Hematopoietic multipotent progenitor cell treated with erythropoietin and hydrocortisone succinate and interleukin-3 and kit ligand, for 8 days (in vitro differentiated cells): ENCODE measurements around the gene EXOSC2.

Experiments
- DNase-seq: peaks from one replicate; pipeline ENCODE4 v3.0.0-alpha.2; 2015

Gene EXOSC2

DNA sequence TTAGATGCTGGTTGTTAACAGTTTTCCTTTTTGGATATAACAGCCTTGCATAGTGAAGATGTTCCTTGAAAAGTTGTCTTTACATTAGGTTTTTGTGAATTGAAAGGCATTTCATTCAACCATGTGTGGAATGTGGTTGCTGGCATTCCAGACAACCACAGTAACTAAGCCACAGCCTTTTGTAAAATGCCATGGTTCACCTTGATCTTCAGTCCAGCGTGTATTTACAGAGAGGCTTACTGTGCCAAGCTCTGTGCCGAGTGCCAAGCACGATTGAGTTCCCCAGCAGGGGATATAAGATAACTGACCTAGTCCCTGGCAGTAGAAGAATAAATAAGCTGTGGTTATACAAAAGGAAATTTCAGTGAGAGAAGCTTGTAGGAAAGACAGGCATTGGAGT is 4.9 kb downstream of the EXOSC2 start:
- no peak for DNase-seq

DNA sequence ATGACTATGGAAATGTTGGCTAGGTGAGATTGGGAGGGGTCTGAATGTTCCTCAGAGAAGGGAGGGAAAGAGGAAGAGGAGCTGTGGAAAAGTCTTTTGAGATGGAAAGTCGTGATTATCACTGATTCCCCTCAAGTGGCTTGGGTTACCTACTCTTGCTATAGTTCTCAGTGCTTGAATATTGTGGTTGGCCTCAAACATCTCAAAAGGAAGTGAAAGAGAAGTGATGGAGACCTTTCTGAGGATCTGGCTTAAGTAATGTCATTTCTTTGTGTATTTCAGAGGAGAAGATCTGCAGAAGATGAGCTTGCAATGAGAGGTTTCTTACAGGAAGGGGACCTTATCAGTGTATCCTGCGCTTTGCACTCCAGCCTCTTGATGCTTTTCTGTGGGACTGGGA is 5.5 kb downstream of the EXOSC2 start:
- no peak for DNase-seq

DNA sequence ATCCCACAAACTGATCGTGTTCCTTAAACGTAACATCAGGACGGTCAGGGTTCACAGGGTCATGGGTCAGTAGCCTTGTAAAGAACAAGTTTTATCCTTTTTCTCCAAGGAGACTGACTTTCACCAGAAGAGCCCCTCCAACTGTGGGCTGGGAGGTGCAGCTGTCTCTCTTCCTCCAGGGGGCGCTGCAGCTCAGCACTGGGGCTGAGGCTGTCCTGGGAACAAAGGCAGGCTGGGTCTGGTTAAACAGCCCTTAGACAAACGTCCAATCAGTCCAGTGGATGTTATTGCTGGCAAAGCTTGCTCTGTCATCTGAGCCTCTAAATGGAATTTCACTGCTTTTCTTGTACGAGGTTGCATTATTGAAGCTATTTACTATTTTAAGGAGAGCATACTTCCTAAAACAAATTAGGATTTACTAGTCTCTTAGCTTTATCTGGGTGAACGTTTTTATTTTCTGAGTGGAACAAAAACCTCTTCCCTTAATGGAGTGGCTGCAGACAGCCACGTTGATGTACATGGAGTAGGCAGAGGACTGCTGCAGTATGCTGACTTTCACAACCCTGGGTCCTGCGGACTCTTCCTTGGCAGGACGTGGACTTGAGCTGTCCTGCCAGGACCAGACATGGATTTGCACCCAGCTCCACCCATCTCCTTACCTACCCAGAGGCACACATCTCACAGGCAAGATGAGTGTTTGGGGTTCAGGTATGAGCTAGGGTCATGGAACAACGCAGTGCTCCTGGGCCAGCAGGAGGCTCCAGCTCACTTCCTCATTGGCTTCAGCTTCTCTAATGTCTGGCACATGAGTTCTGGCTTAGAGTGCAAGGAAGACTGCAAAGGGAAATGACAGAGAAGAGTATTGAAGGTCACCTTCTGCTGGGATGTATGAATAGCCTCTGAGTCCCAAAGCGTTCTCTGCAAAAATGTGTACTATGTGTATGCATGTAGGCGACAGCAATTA is 7.8 kb downstream of the EXOSC2 start:
- peak; percentile 79 for DNase-seq

DNA sequence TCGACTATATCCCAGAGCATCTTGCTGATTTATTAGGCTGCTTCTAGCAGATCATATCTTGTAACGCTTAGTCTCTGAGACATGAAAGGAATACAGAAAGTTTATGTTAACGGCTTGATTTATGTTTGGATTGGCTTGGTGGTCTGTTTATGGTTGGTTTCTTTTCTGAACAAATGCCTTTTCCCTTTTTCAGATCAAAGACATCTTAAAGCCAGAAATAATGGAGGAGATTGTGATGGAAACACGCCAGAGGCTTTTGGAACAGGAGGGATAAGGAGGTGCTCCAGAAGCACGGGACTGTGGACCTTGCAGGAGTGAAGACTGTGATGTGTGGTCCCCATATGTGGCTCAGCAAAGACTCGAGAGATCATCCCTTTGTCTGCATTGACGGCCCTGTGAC is 9.9 kb downstream of the EXOSC2 start:
- DNase-seq: no peak

DNA sequence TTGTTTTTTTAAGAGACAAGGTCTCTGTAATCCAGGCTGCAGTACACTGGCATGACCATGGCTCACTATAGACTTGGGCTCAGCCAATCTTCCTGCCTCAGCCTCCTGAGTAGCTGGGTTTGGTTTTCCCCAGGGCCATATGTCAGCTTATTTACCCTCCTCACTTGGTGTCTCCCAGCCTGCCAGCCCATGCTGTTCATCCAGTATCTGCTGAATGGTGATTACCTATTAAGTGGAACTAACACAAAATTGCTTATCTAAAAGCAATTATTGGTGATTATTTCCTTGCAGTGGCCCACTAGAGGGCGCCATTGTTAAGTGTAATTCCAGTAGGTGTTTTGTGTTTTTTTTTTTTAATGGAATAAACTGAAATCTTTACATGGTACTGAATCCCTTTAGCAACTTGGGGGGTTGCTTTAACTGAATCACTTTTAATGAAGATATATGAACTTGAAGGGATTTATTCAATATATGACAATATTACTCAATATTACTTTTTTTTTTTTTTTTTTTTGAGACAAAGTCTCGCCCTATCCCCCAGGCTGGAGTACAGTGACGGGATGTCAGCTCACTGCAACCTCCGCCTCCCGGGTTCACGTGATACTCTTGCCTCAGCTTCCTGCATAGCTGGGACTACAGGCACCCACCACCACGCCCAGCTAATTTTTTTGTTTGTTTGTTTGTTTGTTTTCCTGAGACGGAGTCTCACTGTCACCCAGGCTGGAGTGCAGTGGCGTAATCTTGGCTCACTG is 13.8 kb downstream of the EXOSC2 start:
- DNase-seq: peak; percentile 85

DNA sequence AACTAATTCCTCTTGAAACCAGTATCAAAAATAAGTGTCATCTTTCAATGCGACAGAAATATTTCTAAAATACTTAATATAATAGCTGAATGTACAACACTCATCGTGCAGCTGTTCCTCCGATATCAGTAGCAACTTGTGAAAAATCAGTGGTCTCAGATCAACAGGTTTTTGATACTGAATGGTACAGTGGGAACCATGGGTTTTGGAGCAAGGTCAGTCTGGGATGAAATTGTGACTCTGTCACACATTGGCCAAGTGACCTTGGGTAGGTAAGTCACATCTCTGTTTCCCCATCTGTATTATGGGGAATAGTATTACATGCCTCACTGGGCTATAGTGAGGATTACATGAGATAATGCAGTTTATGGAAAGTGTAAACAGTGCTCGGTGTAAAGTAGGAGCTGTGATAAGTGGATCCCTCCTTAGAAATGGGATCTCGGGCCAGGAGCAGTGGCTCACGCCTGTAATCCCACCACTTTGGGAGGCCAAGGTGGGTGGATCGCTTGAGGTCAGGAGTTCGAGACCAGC is 17.3 kb downstream of the EXOSC2 start:
- DNase-seq: no peak

DNA sequence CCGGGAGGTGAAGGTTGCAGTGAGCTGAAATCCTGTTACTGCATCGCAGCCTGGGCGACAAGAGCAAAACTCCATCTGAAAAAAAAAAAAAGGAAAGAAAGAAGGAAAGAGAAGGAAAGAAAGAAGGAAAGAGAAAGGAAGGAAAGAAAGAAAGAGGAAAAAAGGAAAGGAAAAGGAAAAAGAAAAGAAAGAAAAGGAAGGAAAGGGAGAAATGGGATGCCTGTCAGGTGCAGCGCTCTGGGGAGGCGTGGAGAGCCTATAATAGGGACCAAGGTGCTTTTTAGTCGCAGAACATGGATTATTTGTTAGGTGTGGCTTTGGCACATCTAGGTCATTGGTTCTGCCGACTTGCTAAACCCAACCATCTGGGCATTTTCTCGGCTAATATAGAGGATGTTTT is 17.9 kb downstream of the EXOSC2 start:
- DNase-seq: no peak

DNA sequence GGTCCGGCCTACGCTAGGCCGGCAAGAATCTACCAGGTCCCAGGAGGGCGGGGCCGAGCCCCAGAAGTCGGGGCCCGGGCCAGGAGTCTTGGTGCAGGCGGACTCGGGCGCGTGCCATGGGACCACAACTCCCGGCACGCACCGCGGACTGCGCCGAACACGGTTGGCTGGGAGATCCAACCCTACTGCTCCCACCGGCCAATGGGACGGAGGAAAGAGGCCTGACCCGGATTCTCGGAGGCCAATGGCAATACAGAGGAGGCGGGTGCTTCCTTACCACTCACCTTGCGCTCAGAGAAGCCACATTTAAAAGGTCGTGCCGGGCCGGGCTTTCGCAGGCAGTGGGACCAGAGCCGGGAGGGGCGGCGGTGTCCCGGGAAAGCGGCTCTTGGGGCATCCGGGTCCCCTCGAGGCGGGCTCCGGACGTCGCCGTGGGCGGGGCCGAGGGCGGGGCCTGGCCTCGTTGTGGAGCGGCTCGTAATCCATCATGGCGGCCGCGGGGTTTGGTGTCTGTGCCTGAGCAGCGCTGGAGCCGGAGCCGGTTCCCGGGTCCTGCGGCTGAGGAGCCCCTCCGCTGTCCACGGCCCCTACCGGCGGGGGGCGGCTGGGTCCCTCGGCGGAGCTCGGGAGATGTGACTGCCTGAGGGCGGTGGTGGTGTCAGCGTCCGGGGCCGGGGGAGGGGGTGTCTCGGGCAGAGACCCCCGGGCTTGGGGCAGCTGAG is 19.1 kb downstream of the EXOSC2 start:
- DNase-seq: peak; percentile 98

DNA sequence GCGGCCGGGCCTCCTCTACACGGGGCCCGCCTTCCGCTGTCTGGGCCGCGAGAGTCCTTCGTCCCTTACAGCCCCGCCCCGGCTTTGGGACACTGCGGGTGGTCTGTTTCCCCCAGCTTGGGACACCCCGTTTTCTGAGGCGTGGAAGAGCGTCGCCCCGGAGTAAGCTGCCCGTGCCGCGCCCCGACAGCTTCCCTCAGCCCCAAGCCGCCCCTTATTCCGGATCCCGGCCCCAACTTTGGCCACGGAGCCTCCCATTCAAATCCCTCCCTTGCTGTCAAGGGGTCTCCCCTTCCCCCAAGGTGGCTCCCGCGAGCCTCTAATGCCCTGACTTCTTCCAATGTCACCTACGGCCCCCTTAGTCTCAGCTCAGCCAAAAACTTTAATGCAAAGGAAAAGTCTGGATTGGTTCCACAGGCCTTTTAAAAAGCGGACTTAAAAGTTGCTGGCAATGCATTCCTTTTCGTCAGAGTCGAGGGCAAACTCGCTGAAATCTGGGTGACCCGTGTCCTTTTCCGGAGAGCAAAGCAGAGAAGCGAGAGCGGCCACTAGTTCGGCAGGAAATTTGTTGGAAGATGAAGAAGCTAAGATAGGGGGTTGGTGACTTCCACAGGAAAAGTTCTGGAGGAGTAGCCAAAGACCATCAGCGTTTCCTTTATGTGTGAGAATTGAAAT is 19.8 kb downstream of the EXOSC2 start:
- DNase-seq: no peak

DNA sequence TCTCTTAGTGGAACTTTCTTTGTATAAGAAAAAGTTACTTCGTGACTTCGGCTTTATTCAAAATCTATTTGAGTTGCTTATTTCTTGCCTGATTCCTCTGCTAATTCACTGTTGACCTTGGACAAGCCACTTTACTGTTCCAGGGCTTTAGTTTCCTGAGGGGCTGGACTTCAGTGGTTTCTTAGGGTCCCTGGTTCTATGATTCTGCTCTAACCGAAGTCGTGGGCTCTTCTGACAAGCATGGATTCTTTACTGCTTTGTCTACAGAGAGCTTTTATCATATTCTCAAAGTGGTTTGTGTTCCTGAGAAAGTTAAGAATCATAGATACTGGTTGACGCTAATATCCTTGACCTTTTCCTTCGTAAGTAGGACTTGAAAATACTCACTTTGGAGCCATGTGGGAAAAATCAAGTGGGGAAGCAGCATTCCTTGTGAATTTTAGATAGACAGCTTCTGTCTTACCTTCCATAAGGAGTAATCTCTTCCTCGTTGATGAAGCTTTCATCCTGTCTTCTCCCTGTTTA is 21.1 kb downstream of the EXOSC2 start:
- no peak for DNase-seq

DNA sequence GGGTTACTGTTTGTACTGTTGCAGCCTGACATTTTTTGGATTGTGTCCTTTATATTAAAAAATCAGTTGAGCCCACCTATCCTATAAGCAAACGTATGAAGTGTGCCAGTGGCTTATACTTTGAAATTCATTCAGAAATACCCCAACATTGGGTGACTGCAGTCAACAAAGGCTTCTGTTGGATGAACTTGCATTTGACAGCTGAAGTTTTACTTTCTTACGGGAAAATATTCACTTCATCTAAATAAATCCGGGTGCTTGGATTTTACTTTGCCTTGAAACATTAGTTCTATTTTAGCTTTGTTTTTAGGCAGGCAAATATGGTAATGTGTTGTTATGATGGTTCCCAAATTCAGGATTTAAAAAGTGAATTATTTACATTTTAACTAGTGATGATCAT is 21.7 kb downstream of the EXOSC2 start:
- no peak for DNase-seq

DNA sequence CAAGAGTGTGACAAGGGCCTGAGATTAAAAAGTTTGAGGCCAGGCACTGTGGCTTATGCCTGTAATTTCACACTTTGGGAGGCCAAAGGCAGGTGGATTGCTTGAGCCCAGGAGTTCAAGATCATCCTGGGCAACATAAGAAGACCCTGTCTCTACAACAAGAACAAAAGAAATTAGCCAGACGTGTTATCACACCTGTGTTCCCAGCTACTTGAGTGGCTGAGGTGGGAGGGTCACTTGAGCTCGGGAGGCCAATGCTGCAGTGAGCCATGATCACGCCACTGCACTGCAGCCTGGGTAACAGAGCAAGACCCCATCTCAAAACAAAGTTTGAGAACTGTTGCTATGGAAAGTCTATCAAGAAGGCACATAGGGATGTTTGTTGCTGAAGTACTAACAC is 25.0 kb downstream of the EXOSC2 start:
- no peak for DNase-seq

DNA sequence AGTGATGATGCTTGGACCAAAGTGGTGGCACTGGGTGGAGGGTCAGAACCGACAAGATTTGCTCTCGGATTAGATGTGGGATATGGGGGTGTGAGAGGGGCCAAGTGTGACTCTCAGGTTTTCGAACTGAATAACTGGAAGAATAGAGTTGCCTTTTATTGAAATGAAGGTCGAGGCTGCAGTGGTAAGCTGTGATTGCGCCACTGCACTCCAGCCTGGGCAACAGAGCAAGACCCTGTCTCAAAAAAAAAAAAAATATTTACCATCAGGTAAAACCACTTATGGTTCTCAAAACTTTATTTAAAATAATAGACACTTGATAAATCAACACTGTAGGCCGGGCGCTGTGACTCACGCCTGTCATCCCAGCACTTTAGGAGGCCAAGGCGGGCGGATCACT is 27.2 kb downstream of the EXOSC2 start:
- no peak for DNase-seq

DNA sequence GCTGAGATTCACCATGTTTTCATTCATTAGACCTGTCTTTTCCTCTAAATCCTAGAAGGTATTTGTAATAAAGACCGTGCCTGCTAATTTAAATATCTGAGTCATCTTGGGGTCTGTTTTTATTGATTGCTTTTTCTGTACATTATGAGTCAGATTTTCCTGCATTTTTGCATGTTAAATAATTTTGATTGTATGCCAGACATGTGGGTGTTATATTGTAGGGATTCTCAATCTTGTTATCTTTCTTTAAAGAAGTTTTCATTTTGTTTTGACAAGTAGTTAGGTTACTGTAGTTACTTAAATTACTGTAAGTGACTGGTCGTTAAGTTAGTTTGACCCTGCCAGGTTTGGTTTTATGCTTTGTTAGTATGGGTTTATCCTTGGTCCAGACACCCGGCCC is 35.1 kb downstream of the EXOSC2 start:
- DNase-seq: no peak

DNA sequence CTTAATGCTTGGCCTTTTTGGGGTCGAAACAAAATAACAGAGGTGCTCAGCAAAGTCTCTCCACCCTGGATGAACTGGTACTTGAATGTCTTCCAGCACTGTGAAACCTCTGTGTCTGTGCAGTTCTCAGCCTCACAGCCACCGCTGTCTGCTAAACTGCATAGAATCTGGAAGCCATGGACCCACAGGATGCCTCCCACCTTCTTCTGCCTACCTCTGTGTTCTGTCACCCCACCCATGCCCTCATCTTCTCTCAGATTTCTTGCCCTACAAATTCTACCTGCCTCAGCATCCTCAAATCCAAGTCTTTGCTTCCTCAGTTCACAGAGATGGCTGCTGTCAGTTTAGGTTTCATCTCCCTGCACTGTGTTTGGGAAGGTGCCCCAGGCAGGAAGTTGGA is 35.6 kb downstream of the EXOSC2 start:
- no peak for DNase-seq

DNA sequence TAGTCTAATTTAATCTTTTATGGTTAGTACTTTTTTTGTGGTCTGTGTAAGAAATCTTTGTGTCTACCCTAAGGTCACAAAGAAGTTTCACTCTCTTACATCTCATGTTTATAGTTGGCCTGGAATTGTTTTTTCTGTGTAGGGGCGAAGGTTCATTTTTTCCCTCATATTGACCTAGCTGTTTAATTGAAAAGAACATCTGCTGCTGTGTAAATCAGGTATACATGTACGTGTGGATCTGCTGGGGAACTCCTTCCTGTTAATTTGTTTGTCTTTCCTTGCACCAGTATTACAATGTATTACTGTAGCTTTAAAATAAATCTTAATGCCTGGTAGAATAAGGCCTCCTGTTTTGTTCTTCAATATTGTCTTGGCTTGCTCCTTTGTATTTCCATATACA is 37.8 kb downstream of the EXOSC2 start:
- no peak for DNase-seq

DNA sequence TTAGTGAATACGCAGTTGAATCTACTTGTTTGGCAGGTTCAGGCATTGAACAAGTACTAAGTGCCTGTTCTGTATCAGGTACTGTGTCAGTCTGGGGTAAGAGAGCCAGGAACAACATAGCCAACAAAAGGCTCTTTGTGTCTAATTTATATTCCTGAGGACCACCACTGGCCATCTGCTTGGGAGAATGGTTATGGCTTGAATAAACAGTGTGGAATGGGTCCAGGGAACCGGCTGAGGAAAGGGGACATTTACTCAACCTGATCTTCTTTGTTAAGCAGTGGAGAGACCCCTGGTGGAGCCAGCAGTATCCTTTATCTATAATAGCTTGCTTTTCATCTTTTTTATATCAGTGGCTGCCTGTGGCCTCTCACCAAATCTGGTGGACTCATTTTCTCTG is 38.6 kb downstream of the EXOSC2 start:
- no peak for DNase-seq

DNA sequence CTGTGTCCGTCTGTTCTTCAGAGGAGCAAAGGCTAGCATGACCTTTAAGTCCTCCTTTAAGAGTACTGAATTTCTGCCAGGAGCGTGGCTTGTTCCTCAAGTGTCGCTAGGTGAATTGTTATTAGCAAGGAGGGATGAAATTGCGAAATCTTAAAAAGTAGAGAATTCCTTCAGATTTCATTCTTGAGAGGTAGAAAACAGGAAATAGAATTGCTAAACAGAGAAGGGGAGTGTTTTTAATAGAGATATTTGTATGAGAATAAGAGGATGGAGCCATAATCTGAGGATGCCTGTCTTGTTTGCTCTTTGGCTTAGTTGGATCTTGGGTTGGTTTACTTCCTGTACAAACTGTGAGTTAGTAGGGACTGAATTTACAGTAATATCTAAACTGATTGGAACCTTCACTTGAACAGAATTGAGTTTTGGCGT is 39.2 kb downstream of the EXOSC2 start:
- DNase-seq: no peak

DNA sequence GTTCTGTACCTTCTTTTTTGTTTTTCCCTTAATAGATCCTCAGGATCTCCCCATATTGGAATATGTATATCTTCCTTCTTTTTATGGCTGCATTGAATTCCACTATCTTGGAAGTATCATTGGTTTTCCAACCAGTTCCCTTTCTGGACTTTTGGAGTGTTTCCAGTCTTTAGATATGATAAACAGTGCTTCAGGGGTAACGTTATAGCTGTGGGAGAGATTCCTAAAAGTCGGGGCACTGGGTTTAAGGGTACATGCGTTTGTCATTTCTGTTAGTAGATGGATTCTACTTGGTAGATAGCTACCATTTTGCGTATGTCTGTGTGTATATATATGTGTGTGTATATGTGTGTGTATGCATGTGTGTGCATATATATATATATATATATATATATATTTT is 42.0 kb downstream of the EXOSC2 start:
- DNase-seq: no peak

DNA sequence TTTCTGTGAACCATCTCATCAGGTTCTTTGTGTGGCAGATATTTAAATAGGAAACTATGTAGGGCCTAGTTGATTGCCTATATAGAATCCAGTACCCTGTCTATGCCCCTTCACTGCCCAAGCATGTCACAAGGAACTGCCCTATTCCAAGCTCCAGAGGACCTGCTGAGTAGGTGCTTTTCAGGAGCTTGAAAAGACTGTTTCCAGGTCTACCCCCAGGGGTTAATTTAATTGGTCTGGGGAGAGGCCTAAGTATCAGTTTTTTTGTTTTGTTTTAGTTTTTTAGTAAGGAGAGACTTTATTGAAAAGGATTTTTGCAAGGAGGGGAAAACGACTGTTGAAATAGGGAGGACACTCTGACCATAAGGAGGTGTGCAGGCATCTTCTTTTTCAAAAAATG is 43.3 kb downstream of the EXOSC2 start:
- DNase-seq: no peak

DNA sequence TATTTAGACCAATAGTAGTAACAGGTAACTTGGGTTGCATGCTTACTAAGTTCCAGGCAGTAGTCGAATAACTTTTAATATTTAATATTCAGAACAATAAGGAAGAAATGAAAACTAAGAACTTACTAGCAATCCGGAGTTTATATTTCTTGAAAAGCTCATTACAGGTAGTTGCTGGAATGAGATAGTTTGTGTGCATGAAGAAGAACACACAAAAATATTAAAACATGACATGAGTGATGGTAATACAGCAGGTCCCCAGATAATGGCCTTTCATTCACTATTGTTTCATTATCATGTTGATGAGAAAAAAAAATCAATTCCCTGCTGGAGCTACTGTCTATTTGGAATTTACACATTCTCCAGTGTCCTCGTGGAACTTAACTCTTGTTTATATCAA is 44.7 kb downstream of the EXOSC2 start:
- no peak for DNase-seq

DNA sequence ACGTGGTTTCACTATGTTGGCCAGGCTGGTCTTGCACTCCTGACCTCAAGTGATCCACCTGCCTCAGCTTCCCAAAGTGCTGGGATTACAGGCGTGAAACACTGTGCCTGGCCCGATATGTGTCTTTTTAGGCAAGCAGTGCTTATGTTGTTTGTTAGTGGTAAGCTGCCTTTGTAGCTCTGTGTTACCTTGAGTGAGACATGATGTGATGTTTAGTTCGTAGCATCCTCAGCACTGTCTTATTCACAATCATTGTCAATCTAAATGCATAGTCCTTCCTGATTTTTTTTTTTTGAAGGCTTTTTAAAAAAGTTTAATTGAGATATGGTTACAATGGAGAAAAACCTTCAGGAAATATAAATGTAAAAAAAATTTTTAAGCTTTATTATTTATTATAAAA is 45.5 kb downstream of the EXOSC2 start:
- no peak for DNase-seq
